ENCODE measurements around the gene EEF1E1. TPM values are rescaled to one million over a fixed set of nuclear protein-coding genes. Genes with fewer than 3 reads are reported as not detected.

The EEF1E1 gene
- total RNA-seq: 88.8 and 136 TPM in 2 replicates

- TF ChIP-seq, protein P1, sequence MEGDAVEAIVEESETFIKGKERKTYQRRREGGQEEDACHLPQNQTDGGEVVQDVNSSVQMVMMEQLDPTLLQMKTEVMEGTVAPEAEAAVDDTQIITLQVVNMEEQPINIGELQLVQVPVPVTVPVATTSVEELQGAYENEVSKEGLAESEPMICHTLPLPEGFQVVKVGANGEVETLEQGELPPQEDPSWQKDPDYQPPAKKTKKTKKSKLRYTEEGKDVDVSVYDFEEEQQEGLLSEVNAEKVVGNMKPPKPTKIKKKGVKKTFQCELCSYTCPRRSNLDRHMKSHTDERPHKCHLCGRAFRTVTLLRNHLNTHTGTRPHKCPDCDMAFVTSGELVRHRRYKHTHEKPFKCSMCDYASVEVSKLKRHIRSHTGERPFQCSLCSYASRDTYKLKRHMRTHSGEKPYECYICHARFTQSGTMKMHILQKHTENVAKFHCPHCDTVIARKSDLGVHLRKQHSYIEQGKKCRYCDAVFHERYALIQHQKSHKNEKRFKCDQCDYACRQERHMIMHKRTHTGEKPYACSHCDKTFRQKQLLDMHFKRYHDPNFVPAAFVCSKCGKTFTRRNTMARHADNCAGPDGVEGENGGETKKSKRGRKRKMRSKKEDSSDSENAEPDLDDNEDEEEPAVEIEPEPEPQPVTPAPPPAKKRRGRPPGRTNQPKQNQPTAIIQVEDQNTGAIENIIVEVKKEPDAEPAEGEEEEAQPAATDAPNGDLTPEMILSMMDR (conservative IDR thresholded peaks at IDR 0.05; ENCODE audit: low read depth, low read length): no peak
- H3K4me3 ChIP-seq (ENCODE audit: low read depth, low read length): peak within 1 kb of the TSS; percentile 85
- DNase-seq (ENCODE audit: low read depth): peak; percentile 59
Observed at GRCh38 chr6:8102122-8102958, at the start of gene EEF1E1. Gene EEF1E1, minus strand, starts transcription at chr6:8102548. Its CDS starts 27 bp downstream, at chr6:8102521.

DNA sequence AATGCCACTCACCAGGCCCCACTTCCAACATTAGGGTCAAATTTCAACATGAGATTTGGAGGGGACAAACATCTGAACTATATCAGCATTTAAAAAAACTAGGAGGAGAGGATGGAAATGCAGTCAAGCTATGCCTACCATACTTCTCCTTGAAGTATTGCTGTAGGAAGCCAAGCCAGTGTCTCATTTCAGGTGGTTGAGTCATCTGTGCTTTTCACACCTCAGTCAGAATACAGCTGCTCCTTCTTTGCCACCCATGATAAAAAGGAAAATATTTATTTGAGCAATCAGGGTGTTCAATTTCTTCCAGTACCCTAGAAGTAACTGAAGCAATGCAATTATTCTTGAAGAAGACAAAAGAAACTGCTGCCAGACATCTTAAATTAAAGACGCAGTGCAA is 47.0 kb upstream of the EEF1E1 start:
- DNase-seq (ENCODE audit: low read depth): no peak
- TF ChIP-seq, protein P1 (conservative IDR thresholded peaks at IDR 0.05; ENCODE audit: low read depth, low read length): no peak
- no peak overlapping the region for H3K4me3 ChIP-seq (ENCODE audit: low read depth, low read length)

DNA sequence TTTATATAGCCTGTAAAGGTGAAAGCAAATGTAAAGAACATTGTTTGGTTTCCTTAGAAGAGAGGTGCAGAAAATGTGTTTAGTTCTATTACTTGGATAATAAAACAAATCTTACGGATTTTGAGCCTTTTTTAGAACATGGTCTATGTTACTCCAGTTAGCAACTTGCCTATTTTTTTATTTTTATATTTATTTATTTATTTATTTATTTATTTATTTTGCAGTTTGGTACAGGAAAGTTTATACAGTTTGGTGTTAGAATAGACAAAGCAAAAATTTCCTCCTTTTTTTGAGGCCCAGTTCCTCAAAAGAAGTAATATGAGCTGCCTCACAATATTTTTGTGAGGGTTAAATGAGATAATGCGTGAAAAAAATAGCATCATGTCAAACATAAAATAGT is 41.6 kb upstream of the EEF1E1 start:
- DNase-seq (ENCODE audit: low read depth): no peak
- TF ChIP-seq, protein P1 (conservative IDR thresholded peaks at IDR 0.05; ENCODE audit: low read depth, low read length): no peak
- no peak overlapping the region for H3K4me3 ChIP-seq (ENCODE audit: low read depth, low read length)

DNA sequence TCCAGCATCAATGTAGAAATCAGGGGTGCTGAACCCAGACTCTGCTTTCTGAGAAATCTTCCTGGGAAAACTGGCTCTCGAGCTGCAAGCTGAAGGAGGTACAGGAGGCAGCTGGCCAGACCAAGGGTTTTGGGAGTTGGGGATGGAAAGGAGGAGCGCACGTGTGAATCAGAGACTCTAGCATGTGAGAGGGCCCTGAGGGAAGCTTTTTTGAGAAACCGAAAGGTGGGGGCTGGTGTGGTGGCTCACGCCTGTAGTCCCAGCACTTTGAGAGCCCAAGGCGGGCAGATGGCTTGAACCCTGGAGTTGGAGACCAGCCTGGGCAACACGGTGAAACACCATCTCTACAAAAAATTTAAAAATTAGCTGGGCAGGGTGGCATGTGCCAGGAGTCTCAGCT is 37.1 kb upstream of the EEF1E1 start:
- no peak overlapping the region for H3K4me3 ChIP-seq (ENCODE audit: low read depth, low read length)
- no peak for DNase-seq (ENCODE audit: low read depth)
- TF ChIP-seq, protein P1 (conservative IDR thresholded peaks at IDR 0.05; ENCODE audit: low read depth, low read length): no peak

- H3K4me3 ChIP-seq (ENCODE audit: low read depth, low read length): no peak overlapping the region
- no peak for DNase-seq (ENCODE audit: low read depth)
- TF ChIP-seq, protein P1 (conservative IDR thresholded peaks at IDR 0.05; ENCODE audit: low read depth, low read length): no peak
Observed at GRCh38 chr6:8137529-8137939, 35.2 kb upstream of the EEF1E1 start.

GRCh38 chr6:8135276-8135675 is 32.9 kb upstream of the EEF1E1 start:
- no peak for DNase-seq (ENCODE audit: low read depth)
- TF ChIP-seq, protein P1 (conservative IDR thresholded peaks at IDR 0.05; ENCODE audit: low read depth, low read length): no peak
- H3K4me3 ChIP-seq (ENCODE audit: low read depth, low read length): no peak overlapping the region

DNA sequence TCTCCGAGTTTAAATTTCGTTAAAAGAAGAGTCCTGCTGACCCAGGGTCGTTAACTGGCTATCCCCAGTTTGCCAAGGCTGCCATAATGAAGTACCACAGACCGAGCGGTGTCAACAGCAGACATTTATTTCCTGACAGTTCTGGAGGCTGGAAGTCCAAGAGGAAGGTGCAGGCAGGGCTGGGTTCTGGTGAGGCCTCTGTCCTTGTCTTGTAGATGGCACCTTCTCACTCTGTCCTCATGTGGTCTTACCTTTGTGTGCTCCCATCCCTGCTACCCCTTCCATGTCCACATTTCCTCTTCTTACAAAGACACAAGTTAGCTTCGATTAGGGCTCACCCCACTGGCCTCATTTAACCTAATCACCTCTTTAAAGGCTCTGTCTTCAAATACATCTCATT is 29.8 kb upstream of the EEF1E1 start:
- TF ChIP-seq, protein P1 (conservative IDR thresholded peaks at IDR 0.05; ENCODE audit: low read depth, low read length): no peak
- no peak overlapping the region for H3K4me3 ChIP-seq (ENCODE audit: low read depth, low read length)
- DNase-seq (ENCODE audit: low read depth): no peak
